Activated CD4-positive, alpha-beta T cell treated with anti-CD3 and anti-CD28 coated beads, Interleukin-2, Interleukin-6, amounts not matched to agents 100 ng/mL and 50 ng/mL, durations not matched to agents 16 hours and 8 hours (primary cell): ENCODE measurements around the gene TRIM44.
"Not testable (repeated sequence)": the region's sequence is repeated elsewhere in the genome, so short reads cannot be mapped to it uniquely, and the experiment has no call there.

ENCODE experiments used
- DNase-seq: peaks from one replicate; pipeline ENCODE4 v3.0.0-alpha.2; 2020

The TRIM44 gene

DNA sequence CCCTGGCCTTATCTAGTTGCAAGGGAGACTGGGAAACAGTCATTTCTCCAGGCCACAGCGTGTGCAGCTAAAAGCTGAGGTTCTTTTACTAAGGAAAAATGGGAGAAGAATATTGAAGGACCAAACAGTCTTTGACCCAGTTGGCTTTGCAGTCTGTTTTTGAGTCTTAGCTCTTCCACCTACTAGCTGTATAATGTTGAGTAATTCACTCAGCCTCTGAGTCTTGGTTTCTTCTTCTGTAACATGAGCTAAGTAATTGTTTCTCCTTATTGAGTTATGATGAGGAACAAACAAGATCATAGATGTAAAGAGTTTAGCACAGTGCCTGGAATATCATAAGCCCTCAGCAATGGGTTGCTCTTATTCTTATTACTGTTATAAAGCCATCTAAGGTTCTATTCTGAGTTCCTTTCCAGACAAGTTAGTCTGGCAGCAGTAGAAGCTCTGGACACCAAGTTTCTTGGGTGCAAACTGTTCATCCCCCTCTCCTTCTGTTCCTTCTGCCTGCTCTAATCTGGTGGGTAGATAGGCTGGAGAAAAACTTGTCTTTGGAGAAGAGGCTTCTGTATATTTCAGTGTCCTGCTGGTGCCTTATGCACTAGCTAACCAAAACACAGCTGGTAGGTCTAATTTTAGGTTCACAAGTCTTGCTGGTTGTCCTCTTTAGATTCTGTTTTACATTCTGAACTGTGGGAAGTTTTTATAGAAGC, 13.5 kb downstream of the TRIM44 start:
- no peak for DNase-seq

DNA sequence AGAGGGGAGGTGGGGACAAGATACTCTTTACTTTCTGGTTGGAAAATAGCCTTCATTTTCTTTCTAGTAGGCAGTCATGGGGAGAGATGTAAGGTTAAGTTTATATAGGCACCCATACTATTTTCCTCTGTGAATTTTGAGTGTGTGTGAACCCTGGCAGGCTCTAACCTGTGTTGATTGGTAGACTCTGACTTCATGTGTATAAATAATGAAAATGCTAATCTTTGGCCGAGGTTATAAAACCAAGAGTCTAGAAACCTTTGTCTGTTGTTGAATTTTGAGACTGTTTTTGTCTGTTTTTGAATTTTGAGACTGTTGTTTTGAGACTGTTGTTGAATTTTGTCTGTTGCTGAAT, 14.0 kb downstream of the TRIM44 start:
- DNase-seq, result no peak

DNA sequence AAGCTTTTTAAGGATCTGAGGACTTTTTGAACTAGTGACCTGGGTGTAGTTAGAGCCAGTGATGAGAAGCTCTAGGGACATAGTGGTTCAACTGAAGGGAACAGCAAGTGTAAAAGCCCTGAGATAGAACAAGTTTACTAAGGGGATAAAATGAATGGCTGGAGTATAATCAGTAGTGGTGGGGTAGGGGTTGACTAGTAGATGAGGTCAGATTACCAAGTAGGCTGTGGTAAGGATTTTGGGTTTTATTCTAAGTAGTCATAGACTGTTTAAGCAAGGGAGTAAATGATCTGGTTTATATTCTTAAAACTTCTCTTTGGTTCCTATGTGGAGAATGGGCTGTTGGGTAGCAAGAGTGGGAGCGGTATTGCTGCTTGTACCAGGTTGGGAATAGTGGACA, 15.3 kb downstream of the TRIM44 start:
- no peak for DNase-seq

DNA sequence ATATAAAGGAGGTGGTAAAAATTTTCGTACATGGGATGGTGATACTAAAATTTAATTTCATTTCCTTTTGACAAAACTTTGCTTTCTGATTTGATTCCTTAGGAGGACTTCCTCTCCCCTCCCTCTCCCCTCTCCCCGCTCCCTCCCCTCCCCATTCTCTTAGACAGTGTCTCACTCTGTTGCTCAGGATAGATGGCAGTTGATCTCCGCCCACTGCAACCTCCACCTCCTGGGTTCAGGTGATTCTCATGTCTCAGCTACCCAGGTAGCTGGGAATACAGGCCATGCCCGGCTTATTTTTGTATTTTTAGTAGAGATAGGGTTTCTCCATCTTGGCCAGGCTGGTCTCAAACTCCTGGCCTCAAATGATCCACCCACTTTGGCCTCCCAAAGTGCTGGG, 15.9 kb downstream of the TRIM44 start:
- DNase-seq, result no peak

DNA sequence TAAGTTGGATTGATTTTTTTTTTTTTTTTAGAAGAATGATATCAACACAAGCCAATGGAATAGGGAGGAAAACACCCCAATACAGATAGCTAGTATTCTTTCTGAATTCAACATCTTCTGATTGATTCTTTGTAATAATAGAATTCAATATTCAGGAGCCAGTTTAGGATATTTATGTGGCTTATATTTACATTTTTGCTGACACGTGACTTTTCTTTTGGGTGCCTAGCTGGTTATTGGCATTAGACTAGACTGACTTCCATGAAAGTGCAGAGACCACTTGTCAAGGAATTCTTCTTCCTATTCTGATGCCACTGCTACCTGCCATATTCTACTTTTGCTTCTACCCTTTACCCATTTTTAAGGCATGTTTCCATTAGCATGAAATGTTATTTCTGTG, 16.4 kb downstream of the TRIM44 start:
- no peak for DNase-seq

DNA sequence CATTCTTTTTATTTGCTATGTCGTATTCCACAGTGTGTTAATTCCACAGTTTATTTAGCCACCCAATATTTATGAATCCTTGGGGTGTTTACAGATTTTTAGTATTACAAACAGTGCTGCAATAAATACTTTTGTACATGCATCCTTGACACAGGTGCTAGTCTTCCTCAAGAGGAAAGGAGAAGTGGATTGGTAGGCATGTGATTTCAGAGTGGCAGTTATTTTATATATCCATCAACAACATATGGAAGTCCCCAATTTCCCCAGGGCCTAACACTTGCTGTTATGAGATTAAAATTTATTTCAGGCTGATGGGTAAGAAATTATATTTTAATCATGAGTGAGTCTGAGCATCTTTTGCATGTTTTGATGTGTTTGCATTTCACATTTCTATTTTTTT, 17.9 kb downstream of the TRIM44 start:
- DNase-seq, result no peak

DNA sequence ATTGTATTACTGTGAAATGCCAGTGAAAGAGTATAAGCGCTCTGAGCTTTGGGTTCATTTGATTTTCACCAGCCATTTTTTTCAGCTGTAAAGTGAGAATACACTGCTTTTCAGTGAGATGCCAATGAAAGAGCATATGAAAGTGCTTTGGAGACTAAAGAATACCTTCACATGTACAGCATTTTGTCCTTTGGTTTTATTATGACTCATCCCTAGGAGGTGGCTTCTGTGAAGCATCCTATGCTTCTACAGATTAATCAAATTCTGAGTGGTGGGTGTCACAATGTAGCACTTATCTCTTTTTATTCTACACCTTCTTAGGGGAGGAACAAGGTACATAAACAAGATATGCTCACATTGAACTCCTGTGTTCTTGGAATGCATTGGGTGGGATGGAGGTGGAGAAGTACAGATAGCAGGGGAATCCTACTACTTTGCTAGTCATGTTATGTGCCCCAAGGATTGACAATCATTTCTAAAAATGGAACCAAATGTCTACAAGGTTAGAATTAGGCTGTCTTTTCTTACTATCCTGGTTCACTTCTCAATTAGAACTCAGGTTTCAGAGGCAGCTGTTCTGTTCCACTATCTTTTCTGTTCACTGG, 18.7 kb downstream of the TRIM44 start:
- DNase-seq, result peak; percentile 23

DNA sequence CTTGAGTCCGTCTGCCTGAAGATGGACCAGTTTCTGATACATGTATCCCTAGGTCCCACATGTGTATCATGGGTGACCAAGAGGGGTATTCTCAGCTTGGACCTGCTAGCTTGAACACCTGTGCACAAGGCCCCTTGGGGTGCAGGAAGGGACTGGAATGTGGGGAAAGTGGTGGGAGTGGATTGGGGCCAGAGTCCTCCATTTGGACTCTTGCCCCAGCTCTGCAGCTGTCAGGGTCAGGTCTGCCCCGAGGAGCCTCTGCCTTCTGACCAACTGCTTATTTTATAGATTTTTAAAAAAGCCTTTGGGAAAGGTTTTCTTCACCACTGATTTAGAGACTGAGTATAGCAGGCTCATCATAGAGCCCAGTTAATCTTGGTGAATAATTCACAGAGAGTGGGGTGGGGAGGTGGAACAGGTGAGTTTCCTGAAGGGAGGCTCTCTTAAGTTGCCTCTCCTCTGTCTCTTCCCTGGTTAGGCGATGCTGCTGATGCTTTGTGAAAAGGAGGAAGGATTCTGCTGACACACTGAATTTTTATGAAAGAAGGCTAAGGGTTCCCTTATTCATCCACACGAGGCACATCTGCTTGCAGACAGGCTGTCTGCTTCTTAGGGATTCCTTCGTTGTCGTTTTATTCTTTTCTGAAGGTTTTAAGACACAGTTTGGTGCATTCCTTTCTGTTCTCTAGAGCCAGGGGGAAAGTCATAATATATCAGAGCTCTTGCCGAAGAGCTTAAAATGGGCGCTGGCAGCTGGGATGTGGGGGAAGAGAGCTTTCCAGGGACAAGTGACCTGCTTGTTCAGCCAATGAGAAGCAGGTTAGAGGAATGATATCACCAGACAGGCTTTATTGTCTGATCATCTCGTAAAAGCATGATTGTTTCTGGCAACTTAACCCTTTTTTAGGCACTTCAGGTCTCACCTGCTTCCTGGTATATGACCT, 19.9 kb downstream of the TRIM44 start:
- no peak for DNase-seq

DNA sequence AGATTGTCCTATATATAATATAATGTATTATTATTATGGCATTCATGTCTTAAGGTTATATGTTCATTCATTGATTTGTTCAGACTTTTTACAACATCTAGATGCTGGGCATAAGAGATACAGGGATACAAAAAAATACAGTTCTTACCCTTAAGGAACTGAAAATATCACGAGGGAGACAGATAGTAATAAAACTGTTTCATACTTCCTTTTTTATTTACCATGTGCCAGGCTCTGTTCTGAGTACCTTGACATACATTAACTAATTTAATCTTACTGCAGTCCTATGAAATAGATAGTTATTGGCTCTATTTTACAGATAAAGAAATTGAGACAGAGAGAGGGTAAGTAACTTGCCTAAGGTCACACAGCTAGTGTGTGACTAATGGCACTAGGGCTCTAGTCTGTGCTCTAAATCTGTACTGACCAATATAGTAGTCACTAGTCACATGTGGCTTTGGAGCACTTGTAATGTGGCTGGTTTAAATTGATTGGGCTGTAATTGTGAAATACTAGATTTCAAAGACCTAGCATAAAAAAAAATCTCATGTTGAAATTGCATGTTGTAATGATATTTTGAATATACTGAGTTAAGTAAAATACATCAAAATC, 21.3 kb downstream of the TRIM44 start:
- no peak for DNase-seq

DNA sequence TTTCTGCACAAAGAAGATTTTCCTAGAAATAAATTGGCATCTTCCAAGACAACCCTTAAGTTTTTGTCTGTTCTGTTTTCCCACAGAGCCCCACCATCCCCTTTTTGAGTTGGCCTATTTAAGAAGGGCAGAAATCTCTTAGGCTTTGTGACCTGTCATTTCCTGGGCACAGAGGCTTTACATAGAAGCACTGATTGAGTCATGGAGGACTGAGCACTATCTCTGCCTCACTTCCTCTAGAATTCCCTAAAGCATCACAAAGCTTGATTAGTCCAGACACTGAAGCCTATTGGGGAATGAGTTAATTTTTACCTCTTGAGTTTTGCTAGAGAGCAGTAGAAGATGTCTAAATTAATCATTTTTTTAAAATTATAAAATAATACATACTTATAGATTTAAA, 25.4 kb downstream of the TRIM44 start:
- DNase-seq, result peak; percentile 2

DNA sequence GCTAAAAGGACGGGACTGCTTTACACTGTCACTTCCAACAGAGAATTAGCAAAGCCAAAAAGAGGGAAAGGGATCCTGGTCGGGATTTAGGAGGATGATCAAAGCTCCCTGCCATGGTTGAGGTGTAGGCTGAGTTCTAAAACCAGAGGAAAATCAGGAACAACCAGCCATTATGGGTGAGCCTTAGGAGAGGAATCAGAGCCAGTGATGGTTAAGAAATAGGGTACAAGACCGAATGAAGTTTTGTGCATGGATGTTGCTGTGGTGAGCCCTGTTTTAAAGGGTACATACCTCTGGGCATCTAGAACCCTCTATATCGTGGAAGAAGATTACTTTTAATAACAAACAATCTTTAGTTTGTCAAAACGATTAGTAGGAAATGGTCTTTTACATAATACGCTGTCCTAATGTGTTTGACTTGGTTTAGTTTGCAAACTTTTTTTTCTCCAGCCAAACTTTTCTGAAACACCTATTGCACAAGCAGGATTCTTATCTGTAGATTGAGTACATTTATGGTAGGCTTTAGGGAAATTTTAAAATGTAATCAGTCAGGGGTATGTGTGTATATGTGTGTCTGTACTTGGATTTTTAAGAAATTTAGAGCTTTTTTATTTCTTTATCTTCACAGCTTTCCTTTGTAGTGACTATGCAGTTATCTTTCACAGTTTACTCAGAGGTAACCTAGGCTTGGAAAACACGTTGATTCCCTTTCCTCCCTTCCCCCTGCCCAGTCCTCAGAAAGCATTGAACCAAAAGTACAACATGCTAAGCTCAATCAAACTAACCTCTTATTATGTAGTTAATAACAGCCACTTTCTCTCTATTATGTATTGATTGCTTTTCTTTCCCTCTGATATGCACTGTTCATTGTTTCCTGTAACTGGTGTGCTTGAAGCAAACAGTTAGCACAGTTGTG, 26.8 kb downstream of the TRIM44 start:
- no peak for DNase-seq

DNA sequence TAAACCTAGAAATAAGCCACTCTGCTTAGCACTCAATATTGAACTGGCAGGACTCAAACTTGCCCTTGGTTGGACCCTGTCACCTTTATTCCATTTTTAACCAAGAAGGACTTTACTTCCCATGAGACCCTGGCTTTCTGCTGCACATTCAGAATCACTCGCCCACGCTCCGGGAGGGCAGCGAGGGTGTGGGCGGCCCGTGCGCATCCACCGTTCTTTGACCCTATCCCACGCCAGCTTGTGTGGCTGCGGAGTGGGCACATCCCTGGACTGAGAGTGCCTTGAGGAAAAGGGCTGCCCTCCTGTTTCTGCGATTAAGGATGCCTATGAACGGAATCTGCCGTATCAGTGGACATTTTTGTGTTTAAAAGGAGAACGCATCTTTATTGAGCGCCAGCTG, 39.6 kb downstream of the TRIM44 start:
- DNase-seq, result no peak

DNA sequence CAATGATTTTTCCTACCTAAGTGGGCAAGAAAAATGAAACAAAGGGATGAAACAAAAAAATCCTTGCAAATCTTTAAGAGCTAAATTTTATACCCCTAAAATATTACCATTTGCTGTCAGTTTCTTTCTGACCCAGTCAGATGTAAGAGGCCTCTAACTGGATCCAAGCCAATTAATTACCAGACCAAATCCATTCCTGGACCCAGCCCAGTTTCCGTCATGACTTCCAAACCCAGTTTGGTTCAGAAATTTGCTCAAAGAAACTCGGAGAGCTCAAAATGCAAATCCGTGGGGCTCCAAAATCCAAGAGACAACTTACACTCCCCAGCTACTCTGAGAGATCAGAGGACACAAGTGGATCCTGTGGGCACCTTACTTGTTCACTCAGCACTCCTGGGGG, 46.8 kb downstream of the TRIM44 start:
- no peak for DNase-seq

DNA sequence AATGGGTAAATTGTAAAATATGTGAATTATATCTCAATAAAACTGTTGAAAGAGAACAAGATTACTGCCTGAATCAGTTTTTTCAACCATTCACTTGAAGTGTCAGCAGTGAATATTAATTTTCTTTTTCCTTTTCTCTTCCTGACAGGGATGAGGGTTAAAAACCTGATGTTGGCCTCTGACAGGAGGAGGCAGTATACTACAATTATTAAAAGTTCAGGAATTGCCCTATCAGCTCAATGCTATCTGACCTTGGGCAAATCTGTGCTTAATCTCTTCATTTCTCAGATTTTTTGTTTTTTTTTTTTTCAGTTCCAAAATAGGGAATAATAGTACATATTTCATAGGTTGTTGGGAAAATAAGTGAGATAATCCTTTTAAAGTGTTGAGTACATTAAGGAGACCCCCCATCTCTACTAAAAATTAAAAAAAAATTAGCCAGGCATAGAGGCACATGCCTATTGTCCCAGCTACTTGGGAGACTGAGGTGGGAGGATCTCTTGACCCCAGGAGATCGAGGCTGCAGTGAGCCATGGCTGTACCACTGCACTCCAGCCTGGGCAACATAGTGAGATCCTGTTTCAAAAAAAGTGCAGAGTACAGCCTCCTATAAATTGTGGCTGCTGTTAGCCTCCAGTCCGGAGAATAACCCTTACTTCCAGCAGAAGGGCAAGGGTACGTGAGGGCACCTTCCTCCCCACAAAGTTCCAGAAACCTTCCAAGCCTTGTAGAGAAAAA, 48.8 kb downstream of the TRIM44 start:
- DNase-seq, result no peak

DNA sequence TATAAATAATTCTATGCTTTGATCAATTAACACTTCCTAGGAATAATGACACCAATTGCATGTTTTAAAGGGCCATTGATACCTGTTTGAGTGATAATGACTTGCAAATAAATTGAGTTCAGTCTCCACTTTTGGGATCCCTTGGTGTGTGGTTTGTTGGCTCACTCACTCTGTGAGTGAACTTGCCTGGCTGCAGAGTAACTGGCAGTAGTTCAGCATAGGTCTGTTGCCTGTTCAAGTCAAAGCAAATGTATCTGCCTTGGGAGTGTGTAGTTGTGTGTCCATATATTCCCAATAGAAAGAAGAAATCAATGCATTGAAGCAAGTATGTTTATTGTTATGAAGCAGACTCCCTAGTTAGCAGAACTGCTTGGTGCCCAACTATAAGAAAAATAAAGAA, 49.3 kb downstream of the TRIM44 start:
- no peak for DNase-seq

DNA sequence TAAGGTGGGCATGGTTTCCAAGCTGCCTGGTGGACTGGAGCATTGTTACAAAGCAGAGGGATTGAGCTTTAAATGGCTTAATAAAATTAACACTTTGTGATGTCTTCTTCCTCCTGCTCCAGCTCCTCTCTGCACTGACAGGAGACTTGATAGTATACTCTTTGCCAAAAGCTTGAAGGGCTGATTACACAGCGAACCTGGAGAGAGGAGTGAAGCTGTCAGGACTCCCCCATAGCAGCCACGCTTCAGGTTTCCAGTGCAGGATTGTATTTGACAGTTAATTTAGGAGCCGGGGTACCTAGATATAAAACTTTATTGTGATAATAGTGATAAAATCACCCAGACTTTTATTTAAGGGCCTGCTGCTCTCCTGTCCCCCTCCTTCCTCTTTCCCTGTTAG, 50.0 kb downstream of the TRIM44 start:
- DNase-seq, result no peak

DNA sequence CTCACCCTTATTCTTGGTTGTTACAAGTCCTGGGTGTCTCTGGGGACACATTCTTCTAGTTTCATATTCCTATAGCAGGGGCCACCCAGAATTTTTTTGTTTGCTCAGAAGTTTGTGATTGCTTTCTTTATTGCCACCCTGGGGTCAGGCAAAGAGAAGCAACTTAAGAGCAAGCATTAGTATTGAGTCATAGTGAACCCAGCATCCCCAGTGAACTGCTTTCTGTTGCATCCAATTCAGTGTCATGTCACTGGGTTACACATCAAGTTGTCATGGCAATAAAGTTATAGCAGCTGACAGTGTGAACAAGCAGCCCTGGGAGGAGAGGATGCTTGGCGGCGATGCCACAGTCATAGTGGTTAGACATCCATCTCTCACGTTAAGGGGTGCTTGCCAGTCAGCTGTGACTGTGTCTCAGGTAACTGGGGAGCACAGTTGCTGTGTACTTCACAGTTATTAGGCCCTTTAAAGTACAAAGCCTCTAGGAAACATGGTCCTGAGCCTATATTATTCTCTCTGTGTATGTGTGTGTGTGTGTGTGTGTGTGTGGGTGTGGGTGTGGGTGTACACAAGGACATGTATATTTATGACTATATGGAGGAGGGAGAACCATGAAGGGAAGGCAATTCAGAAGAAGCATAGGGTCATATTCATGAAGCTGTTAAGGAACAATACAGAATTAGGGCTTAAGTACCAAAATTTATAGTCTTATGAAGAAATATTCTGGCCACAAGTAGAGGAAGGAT, 52.5 kb downstream of the TRIM44 start:
- DNase-seq, result peak; percentile 16

DNA sequence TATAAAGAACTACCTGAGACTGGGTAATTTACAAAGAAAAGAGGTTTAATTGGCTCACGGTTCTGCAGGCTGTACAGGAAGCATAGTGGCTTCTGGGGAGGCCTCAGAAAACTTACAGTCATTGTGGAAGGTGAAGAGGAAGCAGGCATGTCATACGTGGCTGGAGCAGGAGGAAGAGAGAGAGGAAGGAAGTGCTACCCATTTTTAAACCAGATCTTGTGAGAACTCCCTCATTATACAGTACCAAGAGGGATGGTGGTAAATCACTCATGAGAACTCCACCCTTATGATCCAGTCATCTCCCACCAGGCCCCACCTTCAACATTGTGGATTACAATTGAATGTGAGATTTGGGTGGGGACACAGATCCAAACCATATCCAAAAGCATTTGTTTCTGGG, 53.1 kb downstream of the TRIM44 start:
- not testable (repeated sequence) for DNase-seq

DNA sequence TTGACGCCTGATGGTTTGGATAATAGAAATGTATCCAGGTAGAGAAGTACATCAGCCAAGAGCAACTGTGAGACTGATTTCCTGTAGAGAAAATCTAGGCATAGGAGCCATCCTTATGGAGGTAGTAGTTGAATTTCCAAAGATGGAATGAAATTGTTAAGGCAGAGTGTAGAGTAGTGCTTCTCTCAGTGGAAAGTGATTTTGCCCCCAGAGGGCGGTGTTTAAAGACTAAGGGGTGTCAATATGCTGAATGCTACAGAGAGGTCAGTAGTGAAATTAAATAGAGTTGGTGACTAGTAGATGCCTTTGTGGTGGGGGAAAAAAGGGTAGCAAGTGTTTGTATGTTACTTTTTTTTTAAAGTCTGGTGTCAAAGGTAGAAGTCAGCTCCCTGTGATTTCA, 54.5 kb downstream of the TRIM44 start:
- no peak for DNase-seq

DNA sequence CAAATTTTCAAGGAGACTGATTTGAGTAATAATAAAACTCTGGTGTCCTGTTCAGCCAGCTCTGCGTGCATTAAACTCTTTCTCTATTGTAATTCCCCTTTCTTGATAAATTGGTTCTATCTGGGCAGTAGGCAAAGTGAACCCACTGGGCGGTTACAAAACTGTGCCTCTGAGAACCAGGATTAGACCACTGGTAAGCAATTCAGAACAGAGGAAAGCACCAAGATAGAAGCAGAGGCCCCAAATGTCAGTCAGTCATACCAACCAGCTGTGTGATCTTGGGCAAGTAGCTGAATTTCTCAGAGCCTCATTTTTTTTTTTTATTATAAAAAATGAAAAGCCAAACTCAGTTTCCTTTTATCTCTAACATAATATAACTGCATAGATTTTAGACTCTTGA, 54.9 kb downstream of the TRIM44 start:
- DNase-seq, result no peak
